MV-4-11 (cell line): ENCODE measurements around the gene CHMP2A.

Experiments
- DNase-seq: peaks from one replicate; lab custom pipeline; 2025; lab: John Stamatoyannopoulos, UW

CHMP2A gene

GRCh38 chr19:58569943-58570670, 15.2 kb upstream of the CHMP2A start:
- DNase-seq, result no peak

GRCh38 chr19:58569191-58569942, 14.5 kb upstream of the CHMP2A start:
- DNase-seq, result no peak

GRCh38 chr19:58568453-58569130, 13.7 kb upstream of the CHMP2A start:
- DNase-seq, result no peak

- DNase-seq, result no peak
Measured at GRCh38 chr19:58566989-58567388, 12.1 kb upstream of the CHMP2A start.

- no peak for DNase-seq
Measured at GRCh38 chr19:58563823-58564222, 8.9 kb upstream of the CHMP2A start.

- DNase-seq, result no peak
Measured at GRCh38 chr19:58563034-58563573, 8.2 kb upstream of the CHMP2A start.

- no peak for DNase-seq
Measured at GRCh38 chr19:58562122-58563033, 7.5 kb upstream of the CHMP2A start.

- no peak for DNase-seq
Measured at GRCh38 chr19:58561373-58562121, 6.6 kb upstream of the CHMP2A start.

GRCh38 chr19:58560921-58561320, 6.0 kb upstream of the CHMP2A start:
- DNase-seq, result no peak

- DNase-seq, result no peak
Measured at GRCh38 chr19:58560007-58560887, 5.3 kb upstream of the CHMP2A start.

GRCh38 chr19:58559275-58560006, 4.5 kb upstream of the CHMP2A start:
- DNase-seq, result no peak

- DNase-seq, result no peak
Measured at GRCh38 chr19:58558623-58559274, 3.8 kb upstream of the CHMP2A start.

GRCh38 chr19:58558066-58558622, 3.2 kb upstream of the CHMP2A start, which contains the start of gene UBE2M:
UBE2M (minus strand) TSS chr19:58558611; CDS start chr19:58558381, 230 bp downstream.
- DNase-seq, result no peak

GRCh38 chr19:58557221-58558065, 2.5 kb upstream of the CHMP2A start:
- no peak for DNase-seq

- no peak for DNase-seq
Measured at GRCh38 chr19:58556622-58557220, 1.8 kb upstream of the CHMP2A start.

GRCh38 chr19:58555920-58556621, 1.2 kb upstream of the CHMP2A start:
- no peak for DNase-seq
